Right hindlimb (tissue), 1 donor: ENCODE results near the gene HOXD13.

ENCODE experiments used
- DNase-seq: peaks from one replicate; pipeline ENCODE4 v3.0.0-alpha.2; 2018

The HOXD13 gene

DNA sequence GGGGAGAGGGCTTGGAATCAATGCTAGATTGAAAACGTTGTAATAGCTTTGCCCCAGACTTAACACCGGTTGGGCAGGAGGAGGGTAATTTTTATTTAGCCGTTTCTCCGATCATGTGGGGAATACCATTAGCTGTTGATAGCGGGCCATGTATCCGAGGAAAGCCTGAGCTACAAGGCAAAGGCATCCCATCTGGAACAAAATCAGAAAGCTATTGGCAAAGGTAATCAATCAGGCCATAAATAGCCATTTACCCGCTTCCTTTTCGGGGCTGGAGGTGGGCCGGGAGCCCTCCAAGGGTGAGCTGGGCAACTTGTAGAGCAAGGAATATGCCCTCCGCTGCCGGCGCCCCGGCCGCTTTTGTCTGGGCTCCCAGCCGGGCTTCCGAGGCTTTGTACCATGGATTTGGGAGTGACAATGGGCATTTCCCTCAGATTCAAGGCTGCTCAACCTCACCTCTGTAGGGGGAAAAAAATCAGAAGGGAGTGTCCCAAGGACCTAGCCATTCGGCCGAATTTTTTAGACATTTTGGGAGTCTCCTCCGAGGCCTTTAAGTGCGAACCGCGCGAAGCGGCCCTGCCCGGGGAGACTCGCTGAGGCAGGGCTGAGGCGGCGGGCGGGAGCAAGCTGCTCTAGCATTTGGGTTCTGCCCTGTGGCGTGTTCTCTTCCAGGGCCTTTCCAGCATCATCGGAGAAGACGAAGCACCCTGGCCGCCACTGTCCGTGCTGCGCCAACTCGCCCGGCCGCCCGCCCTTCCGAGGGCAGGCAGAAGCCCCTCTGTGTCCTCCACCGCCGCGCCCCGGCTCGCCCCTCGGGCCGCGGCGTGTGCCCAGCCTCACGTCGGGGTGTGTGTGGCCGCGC is 28.9 kb downstream of the HOXD13 start:
- peak; percentile 37 for DNase-seq

DNA sequence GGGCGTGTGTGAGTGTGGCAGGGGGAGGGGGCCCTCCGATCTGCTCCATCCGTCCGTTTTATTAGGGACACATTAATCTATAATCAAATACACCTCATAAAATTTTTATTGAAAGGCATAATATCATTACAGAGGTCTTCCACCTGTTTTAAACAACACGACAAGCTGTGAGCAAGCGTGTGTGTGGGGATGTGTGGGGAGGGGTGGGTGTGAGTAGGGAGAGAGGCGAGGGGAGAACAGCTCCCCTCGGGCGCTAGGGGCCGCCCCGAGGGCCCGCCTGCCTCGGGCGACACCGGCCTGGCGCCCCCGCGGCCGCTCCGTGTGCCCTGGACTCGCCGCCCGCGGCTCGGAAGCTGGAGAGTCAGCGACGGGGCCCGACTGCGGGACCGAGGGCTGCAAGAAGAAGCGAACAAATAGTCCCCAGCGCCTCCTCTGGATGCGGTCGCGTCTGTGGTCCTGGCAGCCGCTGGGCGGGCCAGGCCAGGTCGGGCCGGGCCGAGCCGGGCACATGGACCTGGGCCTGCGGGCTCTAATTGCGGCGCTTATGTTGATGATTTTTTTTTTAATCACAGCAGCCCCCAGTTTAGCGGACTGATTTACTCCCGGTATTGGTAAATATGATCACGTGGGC is 29.6 kb downstream of the HOXD13 start:
- no peak for DNase-seq

DNA sequence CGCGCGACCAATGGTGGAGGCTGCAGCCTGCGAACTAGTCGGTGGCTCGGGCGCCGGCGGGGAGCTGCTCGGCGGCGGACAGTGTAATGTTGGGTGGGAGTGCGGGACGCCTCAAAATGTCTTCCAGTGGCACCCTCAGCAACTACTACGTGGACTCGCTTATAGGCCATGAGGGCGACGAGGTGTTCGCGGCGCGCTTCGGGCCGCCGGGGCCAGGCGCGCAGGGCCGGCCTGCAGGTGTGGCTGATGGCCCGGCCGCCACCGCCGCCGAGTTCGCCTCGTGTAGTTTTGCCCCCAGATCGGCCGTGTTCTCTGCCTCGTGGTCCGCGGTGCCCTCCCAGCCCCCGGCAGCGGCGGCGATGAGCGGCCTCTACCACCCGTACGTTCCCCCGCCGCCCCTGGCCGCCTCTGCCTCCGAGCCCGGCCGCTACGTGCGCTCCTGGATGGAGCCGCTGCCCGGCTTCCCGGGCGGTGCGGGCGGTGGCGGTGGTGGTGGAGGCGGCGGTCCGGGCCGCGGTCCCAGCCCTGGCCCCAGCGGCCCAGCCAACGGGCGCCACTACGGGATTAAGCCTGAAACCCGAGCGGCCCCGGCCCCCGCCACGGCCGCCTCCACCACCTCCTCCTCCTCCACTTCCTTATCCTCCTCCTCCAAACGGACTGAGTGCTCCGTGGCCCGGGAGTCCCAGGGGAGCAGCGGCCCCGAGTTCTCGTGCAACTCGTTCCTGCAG is 30.3 kb downstream of the HOXD13 start, which contains the start of gene HOXD9:
TSS of gene HOXD9 (plus strand) at position 37 of the 728 bp plus-strand sequence. CDS start at position 87, 50 bp downstream.
- DNase-seq: peak; percentile 84

DNA sequence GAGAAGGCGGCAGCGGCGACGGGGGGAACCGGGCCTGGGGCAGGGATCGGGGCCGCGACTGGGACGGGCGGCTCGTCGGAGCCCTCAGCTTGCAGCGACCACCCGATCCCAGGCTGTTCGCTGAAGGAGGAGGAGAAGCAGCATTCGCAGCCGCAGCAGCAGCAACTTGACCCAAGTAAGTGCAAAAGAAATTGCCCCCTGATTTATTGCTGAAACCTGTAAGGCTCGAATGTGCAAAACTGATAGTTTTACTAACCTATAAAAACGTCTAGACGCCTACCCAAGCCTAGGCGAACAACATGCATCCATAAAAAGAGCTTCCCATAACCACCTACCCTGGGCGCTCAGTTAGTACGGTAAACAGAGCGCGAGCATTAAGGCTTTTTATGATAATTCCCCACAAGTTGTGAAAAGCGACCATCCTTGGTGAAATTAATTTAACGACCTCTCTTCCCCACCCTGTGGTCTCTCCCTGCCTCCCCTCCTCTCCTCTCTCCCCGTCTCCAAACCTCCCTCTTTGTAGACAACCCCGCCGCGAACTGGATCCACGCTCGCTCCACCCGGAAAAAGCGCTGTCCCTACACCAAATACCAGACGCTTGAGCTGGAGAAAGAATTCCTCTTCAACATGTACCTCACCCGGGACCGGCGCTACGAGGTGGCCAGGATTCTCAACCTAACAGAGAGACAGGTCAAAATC is 31.0 kb downstream of the HOXD13 start:
- DNase-seq: peak; percentile 33

DNA sequence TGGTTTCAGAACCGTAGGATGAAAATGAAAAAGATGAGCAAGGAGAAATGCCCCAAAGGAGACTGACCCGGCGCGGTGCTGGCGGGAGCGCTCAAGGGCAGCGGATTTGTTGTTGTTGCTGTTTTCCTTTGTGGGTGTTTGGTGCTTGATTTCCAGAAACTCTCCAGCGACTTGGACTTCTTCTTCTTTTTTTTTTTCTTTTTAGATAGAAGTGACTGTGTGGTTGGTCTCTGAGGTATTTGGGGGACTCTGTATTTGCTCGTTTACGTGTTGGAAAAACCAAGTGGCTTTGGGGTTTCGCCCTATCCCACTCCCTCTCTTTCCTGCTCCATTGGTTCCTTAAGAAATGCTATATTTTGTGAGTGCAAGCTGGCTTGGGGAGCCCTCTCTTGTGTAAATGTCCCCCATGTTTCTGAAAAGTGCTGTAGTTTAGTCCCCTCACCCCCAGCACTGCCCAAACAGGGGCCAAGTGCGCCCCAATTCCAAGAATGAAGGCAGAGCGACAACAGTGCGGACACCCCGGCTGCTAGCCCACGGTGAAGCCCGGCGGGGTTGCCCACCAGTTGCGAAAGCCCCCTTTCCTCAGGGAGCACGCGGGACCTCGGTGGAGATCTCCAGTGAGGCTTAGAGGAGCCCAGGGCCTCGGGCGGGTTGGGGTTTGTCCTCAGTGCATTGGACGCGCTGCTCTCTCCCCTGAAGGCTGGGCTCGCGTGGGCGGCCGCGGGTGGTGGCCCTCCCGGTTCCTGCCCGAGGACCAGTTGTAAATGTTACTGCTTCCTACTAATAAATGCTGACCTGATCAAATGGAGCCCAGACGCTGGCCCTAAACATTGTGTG is 31.8 kb downstream of the HOXD13 start:
- no peak for DNase-seq

DNA sequence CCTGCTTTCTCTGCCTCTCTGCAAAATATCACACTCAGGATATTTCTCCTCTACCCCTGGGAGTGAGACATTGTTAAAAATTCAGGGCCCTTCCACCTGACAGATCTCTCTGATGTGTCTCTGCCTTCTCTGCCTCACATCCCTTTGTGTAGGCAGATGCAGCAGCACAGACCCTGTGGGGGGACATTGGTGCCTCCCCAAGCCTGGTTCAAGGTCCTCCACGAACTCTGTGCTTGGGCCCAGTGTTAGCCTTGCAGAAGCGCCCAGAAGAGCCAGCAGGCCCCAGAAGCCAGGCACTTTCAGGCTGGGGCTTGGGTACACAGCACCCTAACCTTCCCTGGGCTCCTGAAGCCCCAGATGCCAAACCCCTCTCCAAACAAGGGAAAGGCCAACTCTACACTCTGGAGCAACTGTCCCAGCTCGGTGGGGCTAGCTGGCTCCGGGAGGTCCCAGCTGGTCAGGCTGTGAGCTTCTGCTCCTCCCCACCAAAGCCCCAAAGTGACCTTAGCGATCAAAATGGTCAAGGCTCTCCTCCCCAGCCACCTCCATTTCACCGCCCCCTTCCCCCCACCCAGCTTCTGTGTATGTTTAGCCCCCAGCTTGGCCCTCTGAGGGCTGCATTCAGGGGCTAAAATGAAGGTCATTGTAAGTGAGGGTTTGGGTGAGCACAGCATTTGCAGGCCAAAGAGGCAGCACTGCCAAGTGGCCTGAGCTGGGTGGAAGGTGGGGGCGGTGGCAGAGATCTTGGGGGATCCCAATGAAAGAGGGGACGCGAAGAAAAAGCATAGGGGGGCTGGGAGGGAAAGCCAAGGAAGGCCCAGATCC is 32.6 kb downstream of the HOXD13 start:
- DNase-seq: no peak

DNA sequence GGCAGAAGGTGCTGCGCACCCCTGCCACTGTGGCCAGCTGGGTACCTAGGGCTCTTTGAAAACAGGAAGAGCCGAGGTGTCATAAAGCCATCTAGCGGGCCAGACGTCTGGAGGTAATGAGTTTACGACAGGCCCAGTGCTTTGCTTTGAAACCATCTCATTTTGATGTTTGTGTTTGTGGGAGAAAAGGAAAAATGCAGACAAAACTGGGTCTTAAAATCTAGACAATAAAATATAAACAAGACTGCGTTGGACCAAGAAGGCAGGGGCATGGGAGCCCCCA is 33.2 kb downstream of the HOXD13 start:
- no peak for DNase-seq

DNA sequence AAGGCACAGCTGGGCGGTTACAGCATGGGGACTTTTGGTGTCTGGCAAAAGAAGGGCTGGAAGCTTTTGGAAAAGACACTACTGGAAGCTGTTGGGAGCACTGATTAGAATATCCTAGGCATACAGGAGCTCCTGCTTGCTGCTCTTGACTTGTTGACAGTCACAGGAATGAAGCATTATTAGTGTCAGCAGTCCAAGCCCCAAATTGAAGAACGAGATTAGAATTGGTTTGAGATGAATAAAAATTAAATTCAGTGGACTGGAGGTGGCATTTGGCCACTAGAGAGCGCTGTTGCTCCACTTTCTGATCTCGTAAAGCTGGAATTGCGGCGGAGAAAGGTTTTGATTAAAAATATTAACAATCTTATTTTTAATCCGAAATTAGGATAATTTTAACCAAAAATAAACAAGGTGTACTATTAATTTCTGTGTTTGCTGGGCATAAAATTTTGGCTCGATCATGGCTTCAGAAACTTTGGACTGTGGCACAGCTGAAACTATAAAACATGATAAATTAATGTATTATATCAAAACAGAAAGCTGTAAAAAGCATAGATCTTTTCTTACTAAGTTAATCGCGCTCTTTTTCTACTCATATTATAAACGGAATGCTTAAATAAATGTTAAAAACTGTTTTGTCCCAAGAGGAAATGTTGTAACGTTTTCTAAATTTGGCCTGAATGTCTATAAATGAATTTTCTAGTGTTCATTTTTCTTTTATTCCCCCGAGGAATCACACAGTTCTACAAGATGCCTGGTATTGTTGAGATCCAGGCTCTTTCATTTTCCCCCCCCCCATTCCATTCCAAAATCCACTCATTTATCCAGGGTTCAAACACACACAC is 34.6 kb downstream of the HOXD13 start:
- peak; percentile 78 for DNase-seq

DNA sequence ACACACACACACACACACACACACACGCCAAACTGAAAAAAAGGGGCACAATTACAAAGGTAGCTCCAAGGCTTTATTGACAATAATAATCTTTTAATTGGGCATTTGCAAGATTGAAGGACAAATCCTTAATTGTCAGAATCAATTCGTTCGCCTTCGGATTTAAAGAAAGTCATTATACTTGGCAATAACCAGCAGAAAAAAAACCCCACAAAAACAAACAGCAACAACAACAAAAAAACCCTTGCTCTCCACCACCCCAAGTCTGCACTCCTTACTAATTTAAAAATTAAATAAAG is 35.2 kb downstream of the HOXD13 start:
- DNase-seq: no peak

DNA sequence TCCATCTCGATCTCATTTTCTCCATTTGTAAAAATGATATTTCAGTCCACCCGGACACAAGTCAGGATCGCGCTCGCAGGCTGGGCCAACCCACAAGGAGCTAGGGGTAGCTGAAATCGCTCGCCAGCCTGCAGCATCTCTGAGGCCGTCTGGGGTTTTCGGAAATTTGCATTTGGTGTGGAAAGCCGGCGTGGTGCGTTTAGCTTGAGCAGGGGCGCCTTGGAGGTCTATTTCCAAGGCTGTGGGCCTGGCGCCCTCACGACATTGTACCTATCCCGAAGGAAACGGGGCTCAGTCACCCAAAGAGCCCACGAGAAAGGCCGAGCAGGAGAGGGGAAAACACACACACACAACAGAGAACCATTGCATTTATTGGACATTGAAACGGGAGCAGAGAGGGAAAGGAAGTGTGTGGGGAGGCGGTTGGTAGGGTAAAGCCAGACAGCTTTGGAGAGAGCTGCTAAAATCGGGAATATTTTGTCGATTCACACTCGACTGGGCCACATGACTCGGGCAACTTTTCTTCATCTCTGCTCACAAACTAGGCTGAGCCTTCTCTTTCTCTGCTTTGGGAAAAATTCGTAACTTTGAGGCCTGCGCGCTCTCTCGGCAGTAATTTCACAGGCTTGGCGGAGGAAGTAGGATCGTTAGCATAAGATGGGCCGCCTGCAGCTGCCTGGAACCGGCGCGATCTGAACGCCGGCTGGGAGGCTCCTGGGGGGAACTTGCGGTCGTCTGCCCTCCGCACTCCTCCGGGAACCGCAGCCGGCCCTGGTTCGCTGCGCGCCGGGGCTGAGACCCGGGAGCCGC is 35.9 kb downstream of the HOXD13 start:
- DNase-seq: peak; percentile 76

DNA sequence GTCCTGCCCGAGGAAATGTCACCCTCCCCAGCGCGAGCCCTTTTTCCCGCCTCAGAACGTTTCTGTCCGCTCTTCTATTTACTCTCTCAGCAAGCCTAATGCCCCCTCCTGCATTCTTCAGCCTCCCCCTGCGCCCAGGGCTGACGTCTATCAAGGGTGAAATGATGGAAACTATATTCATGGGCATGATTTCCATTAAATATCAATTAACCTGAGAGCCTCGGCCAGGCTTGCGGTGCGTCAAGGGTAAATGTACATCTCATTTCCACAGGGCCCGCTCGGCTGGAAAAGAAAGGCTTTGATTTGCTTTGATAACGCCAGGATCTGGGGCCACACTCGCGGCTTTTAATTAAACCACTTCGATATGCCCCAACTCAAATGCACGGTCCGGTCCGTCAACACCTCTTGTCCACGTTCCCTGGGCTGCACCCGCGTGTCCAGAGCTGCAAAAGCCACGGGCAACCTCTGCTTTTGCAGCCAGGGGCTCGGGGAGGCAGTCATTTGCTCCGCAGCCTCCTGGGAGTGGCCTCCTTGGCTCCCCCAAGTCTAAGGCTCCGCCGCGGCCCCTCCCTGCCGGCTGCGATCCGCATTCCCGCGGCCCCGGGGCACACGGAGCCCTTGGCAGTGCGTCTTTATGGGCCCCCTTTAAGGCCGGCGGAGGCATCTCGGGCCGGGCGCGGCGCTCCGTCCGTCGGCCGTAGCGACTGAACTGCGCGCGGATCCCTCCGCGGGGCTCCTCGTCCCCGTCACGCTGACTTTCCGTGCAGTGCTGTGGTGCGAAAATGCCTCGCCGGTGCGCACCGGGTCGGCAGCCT is 36.7 kb downstream of the HOXD13 start, which contains the start of gene HOXD8:
TSS of gene HOXD8 (plus strand) at position 724 of the 815 bp plus-strand sequence. CDS start 662 bp downstream, outside the sequence.
- DNase-seq: peak; percentile 89

DNA sequence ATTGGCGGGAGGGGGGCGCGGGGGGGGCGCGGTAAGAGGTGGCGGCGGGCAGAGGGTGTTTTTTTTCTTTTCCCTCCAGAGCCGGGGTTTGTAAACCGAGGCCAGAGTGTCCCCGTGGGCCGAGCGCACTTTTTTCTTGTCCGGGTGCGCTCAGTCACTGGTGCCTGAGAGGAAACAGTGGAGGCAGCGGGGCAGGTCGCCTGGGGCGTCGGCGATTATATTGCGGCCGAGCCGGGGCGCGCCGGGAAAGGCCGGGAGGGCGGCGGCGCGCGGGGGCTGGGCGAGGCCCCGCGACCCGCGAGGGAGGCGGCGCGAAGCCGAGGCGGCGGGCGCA is 37.3 kb downstream of the HOXD13 start:
- DNase-seq: no peak

DNA sequence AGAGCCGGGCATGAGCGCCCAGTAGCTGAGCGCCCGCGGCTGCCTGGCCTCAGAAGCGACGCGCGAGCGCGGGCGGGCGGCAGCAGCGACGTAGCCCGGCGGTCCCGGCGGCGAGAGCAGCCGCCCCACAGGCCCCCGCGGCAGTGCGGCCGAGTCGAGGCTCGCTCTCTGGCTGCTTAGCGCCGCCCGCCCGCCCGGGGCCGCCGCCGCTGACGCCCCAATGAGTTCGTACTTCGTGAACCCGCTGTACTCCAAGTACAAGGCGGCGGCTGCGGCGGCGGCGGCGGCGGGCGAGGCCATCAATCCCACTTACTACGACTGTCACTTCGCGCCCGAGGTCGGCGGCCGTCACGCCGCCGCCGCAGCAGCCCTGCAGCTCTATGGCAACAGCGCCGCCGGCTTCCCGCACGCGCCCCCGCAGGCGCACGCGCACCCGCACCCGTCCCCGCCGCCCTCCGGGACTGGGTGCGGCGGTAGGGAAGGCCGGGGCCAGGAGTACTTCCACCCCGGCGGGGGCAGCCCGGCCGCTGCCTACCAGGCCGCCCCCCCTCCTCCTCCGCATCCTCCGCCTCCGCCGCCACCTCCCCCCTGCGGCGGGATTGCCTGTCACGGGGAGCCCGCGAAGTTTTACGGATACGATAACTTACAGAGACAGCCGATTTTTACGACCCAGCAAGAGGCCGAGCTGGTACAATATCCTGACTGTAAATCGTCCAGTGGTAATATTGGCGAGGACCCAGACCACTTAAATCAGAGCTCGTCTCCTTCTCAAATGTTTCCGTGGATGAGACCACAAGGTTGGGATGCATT is 37.8 kb downstream of the HOXD13 start:
- peak; percentile 78 for DNase-seq

DNA sequence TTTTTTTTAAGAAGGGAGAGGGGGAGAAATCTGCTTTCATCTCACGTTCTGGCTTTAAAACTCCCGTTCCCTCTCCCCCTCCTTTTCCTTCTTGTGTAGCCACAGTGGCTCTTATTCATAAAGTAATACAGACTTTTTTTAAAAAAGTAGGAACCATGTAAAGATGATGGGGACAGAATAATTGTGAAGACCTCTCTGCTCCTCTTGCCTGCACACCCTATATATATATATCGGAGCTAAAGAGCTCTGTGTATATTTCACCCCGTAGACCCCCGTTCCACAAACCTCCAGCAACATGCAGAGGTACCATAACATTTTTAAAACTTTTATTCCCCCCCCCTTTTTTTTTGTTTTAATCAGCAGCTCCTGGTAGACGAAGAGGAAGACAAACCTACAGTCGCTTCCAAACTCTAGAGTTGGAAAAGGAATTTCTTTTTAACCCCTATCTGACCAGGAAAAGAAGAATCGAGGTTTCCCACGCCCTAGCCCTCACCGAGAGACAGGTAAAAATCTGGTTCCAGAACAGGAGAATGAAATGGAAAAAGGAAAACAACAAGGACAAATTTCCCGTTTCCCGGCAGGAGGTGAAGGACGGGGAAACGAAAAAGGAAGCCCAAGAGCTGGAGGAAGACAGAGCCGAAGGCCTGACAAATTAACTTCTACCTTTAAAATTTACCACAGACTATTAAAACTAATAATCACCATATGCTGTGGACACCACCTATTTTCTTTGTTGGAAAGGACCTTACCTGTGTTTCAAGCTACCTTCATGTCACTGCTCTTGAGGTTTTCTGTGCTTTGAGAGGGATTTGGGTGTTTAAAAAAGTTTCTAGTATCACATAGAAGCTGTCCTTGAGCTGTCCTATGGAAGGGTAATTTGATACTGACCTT is 38.7 kb downstream of the HOXD13 start:
- no peak for DNase-seq

DNA sequence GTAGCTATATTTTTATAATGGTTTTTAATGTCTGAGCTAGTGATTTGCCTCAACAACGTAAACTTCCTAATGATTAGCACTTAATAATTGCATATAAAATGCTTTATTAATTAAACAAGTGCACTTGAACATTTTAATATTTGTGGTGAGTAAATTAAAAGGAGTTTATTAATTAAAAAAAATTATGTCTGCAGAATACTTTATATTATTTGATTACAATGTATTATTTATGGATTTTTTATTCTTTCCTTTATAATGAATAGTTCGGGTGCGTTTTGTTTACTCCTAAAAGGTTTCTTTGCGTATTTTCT is 39.3 kb downstream of the HOXD13 start:
- no peak for DNase-seq

DNA sequence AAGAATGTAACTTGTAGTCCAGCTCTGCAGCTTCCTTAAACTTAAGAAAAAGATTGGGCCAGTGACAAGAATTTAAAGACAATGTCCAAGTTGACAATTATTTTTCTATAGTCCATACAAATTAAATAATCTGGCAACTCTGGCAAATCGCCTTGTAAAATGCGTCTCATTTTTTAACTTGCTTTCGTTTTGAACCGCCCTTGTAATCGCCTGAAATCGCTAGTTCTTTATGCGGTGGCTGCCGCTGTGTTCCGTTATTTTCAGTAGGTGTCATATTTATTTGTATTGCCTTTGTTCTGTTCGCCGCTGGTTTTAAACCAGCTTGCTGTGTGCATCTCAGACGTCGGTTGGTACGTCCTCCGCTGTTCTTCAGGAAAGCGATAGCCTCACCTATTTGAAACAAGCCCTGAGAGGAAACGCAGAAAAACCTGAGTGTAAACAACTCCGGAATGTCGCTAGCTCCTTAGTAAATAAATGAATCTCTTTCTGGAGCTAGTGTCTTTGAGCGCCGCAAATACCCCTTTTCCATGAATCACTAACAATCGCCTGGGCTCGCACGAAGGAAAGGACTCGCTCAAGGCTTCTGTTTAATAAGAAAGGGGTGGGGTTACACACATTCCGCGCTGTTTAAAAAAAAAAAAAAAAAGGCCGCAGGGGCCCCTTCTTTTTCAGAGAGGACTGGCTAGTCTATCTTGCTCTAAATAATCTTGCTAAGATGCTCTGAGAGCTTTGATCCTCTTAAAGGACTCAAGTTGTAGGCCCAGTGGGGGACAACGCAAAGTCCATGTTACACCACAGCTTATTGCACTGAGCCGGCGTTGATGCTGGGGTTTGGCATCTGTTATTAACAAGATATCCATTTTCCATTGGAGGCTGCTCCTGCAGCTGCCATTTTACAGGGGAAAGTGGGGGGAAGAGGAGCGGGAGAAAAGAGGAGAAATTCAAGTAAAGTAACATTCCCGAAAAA is 40.0 kb downstream of the HOXD13 start:
- peak; percentile 32 for DNase-seq
